Adrenal gland (tissue), 5 donors: ENCODE results near the gene DYSF.

Experiments used
- POLR2A ChIP-seq, 2 donors: fragments of 450-650 bp; IDR thresholded peaks; one replicate each; pipeline ENCODE4 v1.6.1; 2017; ENCODE audit warnings: antibody characterized with exemption in 2 of 2, mild to moderate bottlenecking in 2 of 2, moderate library complexity in 1 of 2
- TF ChIP-seq, protein P1 (sequence below), 6 experiments: fragments of 450-650 bp in 4 of 6; fragments of 200-600 bp in 2 of 6; sonication (generic) in 1 of 6; IDR thresholded peaks; 1 replicate in 5 of 6; 2 replicates in 1 of 6; pipeline versions ENCODE4 v1.5.1 to v1.8.0; 2016 to 2021; ENCODE audit warnings: antibody characterized with exemption in 6 of 6, mild to moderate bottlenecking in 2 of 6, moderate library complexity in 1 of 6
- donor health status: DM: no; HTN: no; CAD: no.

DNA sequence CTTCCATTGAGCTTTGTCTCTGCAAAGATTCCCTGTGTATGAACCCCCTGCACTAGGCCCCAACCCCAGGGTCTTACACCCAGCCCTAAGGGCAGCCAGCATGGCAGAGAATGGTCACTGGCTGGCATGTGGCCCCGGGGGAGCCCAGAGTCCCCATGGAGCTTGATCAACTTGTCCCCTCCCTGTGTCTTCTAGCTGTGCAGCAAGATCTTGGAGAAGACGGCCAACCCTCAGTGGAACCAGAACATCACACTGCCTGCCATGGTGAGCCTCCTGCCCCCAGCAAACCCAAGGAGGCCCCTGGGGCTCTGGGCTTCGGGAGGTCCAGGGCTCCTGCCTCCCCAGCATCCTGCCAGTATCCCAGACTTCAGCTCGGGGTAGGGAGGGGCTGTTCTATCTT is 81.5 kb downstream of the DYSF start:
- TF ChIP-seq, protein P1, sequence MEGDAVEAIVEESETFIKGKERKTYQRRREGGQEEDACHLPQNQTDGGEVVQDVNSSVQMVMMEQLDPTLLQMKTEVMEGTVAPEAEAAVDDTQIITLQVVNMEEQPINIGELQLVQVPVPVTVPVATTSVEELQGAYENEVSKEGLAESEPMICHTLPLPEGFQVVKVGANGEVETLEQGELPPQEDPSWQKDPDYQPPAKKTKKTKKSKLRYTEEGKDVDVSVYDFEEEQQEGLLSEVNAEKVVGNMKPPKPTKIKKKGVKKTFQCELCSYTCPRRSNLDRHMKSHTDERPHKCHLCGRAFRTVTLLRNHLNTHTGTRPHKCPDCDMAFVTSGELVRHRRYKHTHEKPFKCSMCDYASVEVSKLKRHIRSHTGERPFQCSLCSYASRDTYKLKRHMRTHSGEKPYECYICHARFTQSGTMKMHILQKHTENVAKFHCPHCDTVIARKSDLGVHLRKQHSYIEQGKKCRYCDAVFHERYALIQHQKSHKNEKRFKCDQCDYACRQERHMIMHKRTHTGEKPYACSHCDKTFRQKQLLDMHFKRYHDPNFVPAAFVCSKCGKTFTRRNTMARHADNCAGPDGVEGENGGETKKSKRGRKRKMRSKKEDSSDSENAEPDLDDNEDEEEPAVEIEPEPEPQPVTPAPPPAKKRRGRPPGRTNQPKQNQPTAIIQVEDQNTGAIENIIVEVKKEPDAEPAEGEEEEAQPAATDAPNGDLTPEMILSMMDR (IDR thresholded peaks at IDR 0.05): no peak
- no peak for TF ChIP-seq POLR2A (IDR thresholded peaks at IDR 0.05)
